Heart right ventricle (tissue), 16 donors: Measurements from ENCODE around the gene PLEKHD1. TPM values are rescaled to one million over a fixed set of nuclear protein-coding genes. Genes with fewer than 3 reads are reported as not detected.
A peak's percentile ranks its signal among the peaks of the same experiment; 100 is the strongest.

Experiments
- ATAC-seq, 8 donors: fragments of 200-7000 bp; cut with Tn5 transposase; one replicate each; pipeline ENCODE4 v1.9.1; 2020; ENCODE audit warnings: mild to moderate bottlenecking in 8 of 8, moderate library complexity in 8 of 8, moderate number of reproducible peaks in 1 of 8
- DNase-seq, 2 donors: peaks; one replicate each; pipeline ENCODE4 v3.0.0-alpha.2; 2020
- H3K27ac ChIP-seq, 10 donors: fragments of 200-600 bp; sonication (generic) in 2 of 10; one replicate each; pipeline versions ENCODE4 v1.5.0 to v1.8.0; 2020 to 2022; ENCODE audit warnings: mild to moderate bottlenecking in 3 of 10
- H3K27me3 ChIP-seq, 7 donors: fragments of 200-600 bp; one replicate each; pipeline ENCODE4 v1.8.0; 2021 to 2022; ENCODE audit warnings: mild to moderate bottlenecking in 2 of 7
- H3K36me3 ChIP-seq, 9 donors: fragments of 200-600 bp; sonication (generic) in 1 of 9; one replicate each; pipeline versions ENCODE4 v1.5.0 to v1.8.0; 2020 to 2022; ENCODE audit warnings: mild to moderate bottlenecking in 2 of 9
- H3K4me1 ChIP-seq, 9 donors: fragments of 200-600 bp; sonication (generic) in 1 of 9; one replicate each; pipeline versions ENCODE4 v1.5.0 to v1.8.0; 2020 to 2022; ENCODE audit warnings: mild to moderate bottlenecking in 4 of 9
- H3K4me3 ChIP-seq, 10 donors: fragments of 200-600 bp; sonication (generic) in 2 of 10; one replicate each; pipeline versions ENCODE4 v1.5.0 to v1.8.0; 2020 to 2022; ENCODE audit warnings: mild to moderate bottlenecking in 7 of 10, moderate library complexity in 2 of 10
- H3K9me3 ChIP-seq, 11 donors: fragments of 200-600 bp in 10 of 11; sonication (generic) in 2 of 11; one replicate each; pipeline versions ENCODE4 v1.5.0 to v1.8.0; 2013 to 2022; ENCODE audit warnings: mild to moderate bottlenecking in 2 of 11, control low read depth in 1 of 11, moderate library complexity in 1 of 11
- WGBS, 2 donors: extraction: QIAGEN DNeasy Blood & Tissue Kit; methylation state at CpG; one replicate each; pipeline ENCODE4 v1.1.7; 2013; ENCODE audit warnings: inconsistent platforms in 1 of 2; 5-methylcytosine and 5-hydroxymethylcytosine counted together
- intact Hi-C, 10 donors: fragments of 100-400 bp; cut with DNase I; formaldehyde crosslinking; loops; one replicate each; pipeline versions ENCODE4 v1.11.1 to v1.14.2; 2022
- polyA plus RNA-seq, 2 donors: library from polyadenylated mRNA; stranded (reverse); fragments of 200-250 nt; gene quantifications; one replicate each; pipeline ENCODE4 v1.2.3, GENCODE V29; 2013
- total RNA-seq, 10 donors: library from RNA; stranded (reverse); fragmentation: NEBNext Ultra II Directional in 3 of 10; extraction: Animal tissue kit (Norgen Biotek cat#: 25700) in 3 of 10; gene quantifications; one replicate each; pipeline versions ENCODE4 v1.2.1 to v1.2.4, GENCODE V29; 2021 to 2023
- TF ChIP-seq, protein P1 (sequence below), 9 donors: fragments of 200-600 bp; sonication (generic) in 2 of 9; IDR thresholded peaks; one replicate each; pipeline versions ENCODE4 v1.5.0 to v1.8.0; 2021 to 2022; ENCODE audit warnings: antibody characterized with exemption in 9 of 9, mild to moderate bottlenecking in 5 of 9, moderate library complexity in 1 of 9
- donor health status: Arrhythmogenic right ventricular cardiomyopathy.
- donor health status: ischemic (EF 13 %, LVEDD 7.1; RV severe dilation, severe dysfunction).
- donor health status: healthy with polysubstance abuse.
- donor health status: DM: no; HTN: yes; CAD: no.
- donor health status: DM: no; HTN: no; CAD: no.
- donor health status: ischemic (EF 25% LVEDD 6.9; RV normal size, moderate dysfunction).
- donor health status: ischemic (EF 25% LVEDD 5.7; RV mildly dilated, moderate dysfunction).
- donor health status: healthy.
- donor health status: DM: yes; HTN: yes; CAD: no.
- donor health status: Ischemic cardiomyopathy.
- donor health status: ischemic (EF 35%, LVEDD 5.7; RV mildly dilated, moderate dysfunction).
- donor health status: nonischemic (EF 11% LVEDD 7.7; RV severe dilation, severe dysfunction).
- donor health status: DM: yes; HTN: yes; CAD: no.
- donor health status: PGD.
- donor health status: ischemic (EF 29% LVEDD 5.4; RV normal size, mild dysfunction).
- donor health status: nonischemic (EF 23%, LVEDD 6.1; RV moderate dilation, normal function).

PLEKHD1 gene
- total and polyA plus RNA-seq, 12 donors, result 0.01 to 0.23 (median 0.15) TPM; not detected in 2

DNA sequence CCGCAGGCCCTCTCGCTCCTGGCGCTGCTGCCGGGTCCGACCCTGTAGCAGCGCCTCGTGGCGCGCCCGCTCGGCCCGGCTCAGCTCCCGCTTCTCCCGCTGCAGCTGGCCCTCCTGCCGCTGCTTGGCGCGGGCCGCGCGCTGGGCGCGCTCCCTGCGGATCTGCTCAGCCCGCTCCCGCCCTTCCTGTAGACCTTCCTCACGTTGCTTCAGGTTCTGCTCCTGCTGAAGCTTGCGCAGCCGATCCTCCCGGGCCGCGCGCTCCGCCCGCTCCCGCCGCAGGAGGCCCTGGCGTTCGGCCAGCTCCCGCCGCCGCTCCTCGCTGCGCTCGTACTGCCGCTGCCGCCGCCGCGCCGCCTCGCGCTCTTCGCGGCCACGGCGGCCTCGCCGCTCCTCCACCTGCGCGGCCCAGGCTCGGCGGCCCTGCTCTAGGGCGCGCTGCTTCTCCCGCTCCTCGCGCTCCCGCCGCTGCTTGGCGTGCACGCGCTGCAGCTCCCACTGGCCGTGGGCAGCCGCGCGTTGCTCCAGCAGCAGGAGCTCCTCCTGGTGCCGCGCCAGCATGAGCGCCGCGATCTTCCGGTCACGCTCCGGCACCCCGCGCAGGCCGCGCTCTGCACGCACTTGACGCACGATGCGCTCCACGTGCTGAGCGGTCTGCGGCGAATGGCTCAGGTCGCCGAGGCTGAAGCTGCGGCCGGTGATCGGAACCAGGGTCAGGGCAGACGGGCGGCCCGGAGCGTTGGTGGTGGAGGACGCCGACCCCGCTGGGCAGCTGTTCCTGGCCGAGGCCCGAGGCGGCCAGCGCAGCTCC lies 87.7 kb downstream of the PLEKHD1 start:
- H3K4me1 ChIP-seq, result peaks cover 12 to 38% (median 33%) of the 10 kb centered on the region in 9 donors
- peaks cover 0 to 2% (median 0%) of the 10 kb centered on the region in 11 donors for H3K9me3 ChIP-seq
- intact Hi-C loops, result loop anchor here in 3 of 10 donors (5.0 kb wide), 2 partner anchors 40 to 330 kb away; no protein-coding TSS in a partner anchor
- 5 to 6% methylated on average over 101 to 108 of the region's 112 CpGs for WGBS, 2 donors
- H3K27ac ChIP-seq, result no peak overlapping the region
- DNase-seq, result no peak
- H3K36me3 ChIP-seq, result no peaks in the 10 kb centered on the region
- H3K4me3 ChIP-seq, result peak overlapping the region; percentile 9 to 61 (median 42)
- peaks cover 33 to 100% (median 99%) of the 10 kb centered on the region in 7 donors for H3K27me3 ChIP-seq
- peak in 4 of 8 donors; percentile 36 to 44 (median 39) for ATAC-seq
- TF ChIP-seq, protein P1, sequence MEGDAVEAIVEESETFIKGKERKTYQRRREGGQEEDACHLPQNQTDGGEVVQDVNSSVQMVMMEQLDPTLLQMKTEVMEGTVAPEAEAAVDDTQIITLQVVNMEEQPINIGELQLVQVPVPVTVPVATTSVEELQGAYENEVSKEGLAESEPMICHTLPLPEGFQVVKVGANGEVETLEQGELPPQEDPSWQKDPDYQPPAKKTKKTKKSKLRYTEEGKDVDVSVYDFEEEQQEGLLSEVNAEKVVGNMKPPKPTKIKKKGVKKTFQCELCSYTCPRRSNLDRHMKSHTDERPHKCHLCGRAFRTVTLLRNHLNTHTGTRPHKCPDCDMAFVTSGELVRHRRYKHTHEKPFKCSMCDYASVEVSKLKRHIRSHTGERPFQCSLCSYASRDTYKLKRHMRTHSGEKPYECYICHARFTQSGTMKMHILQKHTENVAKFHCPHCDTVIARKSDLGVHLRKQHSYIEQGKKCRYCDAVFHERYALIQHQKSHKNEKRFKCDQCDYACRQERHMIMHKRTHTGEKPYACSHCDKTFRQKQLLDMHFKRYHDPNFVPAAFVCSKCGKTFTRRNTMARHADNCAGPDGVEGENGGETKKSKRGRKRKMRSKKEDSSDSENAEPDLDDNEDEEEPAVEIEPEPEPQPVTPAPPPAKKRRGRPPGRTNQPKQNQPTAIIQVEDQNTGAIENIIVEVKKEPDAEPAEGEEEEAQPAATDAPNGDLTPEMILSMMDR (IDR thresholded peaks at IDR 0.05), result no peak

DNA sequence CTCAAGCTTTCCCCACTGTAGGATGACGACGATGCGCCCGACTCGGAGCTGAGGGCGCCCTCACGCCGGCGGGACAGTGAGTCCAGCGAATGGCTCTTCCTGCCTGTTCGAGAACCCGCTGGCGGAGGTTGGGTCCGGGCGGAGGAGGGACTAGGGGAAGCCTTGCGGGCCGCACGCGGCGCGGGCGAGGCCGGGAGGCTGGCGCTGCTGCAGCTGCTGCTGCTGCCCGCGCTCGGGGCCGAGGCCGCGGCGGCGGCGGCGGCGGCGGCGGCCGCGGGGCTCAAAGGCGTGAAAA lies 88.3 kb downstream of the PLEKHD1 start:
- H3K27ac ChIP-seq, result no peak overlapping the region
- TF ChIP-seq, protein P1 (IDR thresholded peaks at IDR 0.05), result no peak
- intact Hi-C loops, result loop anchor here in 3 of 10 donors (5.0 kb wide), 2 partner anchors 40 to 330 kb away; no protein-coding TSS in a partner anchor
- H3K27me3 ChIP-seq, result peaks cover 33 to 100% (median 97%) of the 10 kb centered on the region in 7 donors
- ATAC-seq, result no peak
- peaks cover 12 to 38% (median 33%) of the 10 kb centered on the region in 9 donors for H3K4me1 ChIP-seq
- DNase-seq, result no peak
- H3K9me3 ChIP-seq, result peaks cover 0 to 2% (median 0%) of the 10 kb centered on the region in 11 donors
- no peaks in the 10 kb centered on the region for H3K36me3 ChIP-seq
- WGBS, 2 donors, result 13 to 17% methylated on average over 37 to 40 of the region's 40 CpGs
- peak overlapping the region in 9 of 10 donors; percentile 37 to 61 (median 42) for H3K4me3 ChIP-seq

DNA sequence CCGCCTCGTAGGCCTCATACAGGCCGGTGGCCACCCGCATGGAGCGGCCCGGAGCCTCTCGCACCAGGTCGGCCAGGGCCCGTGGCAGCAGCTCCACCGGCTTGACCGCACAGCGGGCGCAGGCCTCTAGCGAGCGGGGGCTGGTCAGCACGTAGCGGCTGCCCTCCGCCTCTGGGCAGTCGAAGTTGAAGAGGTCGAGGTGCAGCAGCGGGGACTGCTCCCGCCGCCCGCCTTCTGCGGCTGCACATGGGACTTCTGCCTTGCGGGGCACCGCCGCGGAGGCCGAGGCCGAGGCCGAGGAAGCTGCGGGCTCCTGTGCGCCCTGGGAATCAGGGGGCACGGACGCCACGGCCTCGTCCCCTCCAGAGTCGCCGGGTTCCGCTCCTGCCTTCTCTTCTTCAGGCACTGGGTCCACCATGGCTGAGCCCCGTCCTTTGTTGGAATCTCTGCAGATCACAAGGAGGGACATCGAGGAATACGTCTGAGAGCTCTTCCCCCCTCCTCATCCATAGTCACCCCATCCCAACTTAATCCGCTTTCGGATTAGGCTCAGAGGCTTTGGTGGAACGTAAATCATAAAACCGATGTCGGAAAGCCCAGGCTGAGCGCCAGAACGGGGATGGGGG lies 88.8 kb downstream of the PLEKHD1 start:
- TF ChIP-seq, protein P1 (IDR thresholded peaks at IDR 0.05), result no peak
- Histone ChIP-seq H3K36me3 (no peaks in the 10 kb centered on the region), H3K4me1 (peaks cover 12 to 38% (median 33%) of the 10 kb centered on the region in 9 donors), H3K9me3 (peaks cover 0 to 2% (median 0%) of the 10 kb centered on the region in 11 donors), H3K4me3 (peak overlapping the region in 7 of 10 donors; percentile 14 to 61 (median 22)), H3K27ac (no peak overlapping the region), H3K27me3 (peaks cover 33 to 100% (median 95%) of the 10 kb centered on the region in 7 donors)
- 12 to 18% methylated on average over 49 to 51 of the region's 51 CpGs for WGBS, 2 donors
- DNase-seq, result no peak
- intact Hi-C loops, result loop anchor here in 3 of 10 donors (5.0 kb wide), 2 partner anchors 41 to 331 kb away; no protein-coding TSS in a partner anchor
- peak in 1 of 8 donors; percentile 37 for ATAC-seq

DNA sequence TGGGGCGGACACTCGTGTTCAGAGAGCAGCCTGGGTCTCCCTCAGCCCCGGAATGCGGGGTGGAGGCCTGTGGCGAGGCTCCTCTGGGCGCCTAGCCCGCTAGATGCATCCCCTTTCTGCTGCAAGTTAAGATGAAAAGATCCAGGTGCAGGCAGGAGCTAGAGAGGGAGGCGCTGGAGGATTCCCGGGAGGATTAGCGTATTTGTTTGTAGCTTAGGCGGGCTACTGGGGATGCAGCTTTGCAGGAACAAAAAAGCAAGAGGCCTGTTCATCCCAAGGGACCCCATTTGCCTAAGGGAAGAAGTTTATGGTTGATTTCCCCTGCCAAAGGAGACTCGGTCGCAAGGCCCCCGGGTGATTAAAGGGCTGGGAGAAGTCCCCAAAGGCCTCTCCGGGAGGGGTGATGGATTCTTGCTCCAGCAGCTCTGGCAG lies 89.3 kb downstream of the PLEKHD1 start:
- Histone ChIP-seq H3K9me3 (peaks cover 0 to 2% (median 0%) of the 10 kb centered on the region in 11 donors), H3K27ac (no peak overlapping the region), H3K36me3 (no peaks in the 10 kb centered on the region), H3K4me3 (peak overlapping the region in 8 of 10 donors; percentile 6 to 61 (median 33)), H3K27me3 (peaks cover 33 to 100% (median 90%) of the 10 kb centered on the region in 7 donors), H3K4me1 (peaks cover 12 to 38% (median 33%) of the 10 kb centered on the region in 9 donors)
- WGBS, 2 donors, result 2 to 4% methylated on average over 15 of the region's 15 CpGs
- ATAC-seq (peak in 1 of 8 donors; percentile 20), DNase-seq (no peak)
- intact Hi-C loops, result loop anchor here in 3 of 10 donors (5.0 kb wide), 2 partner anchors 42 to 332 kb away; no protein-coding TSS in a partner anchor
- TF ChIP-seq, protein P1 (IDR thresholded peaks at IDR 0.05), result no peak
